ENCODE measurements around the gene KITLG. TPM values are rescaled to one million over a fixed set of nuclear protein-coding genes. Genes with fewer than 3 reads are reported as not detected.

KITLG gene
- total and polyA plus RNA-seq, 9 donors = 5.0 to 22.6 (median 9.5) TPM

GRCh38 chr12:88450136-88450535, 130.1 kb downstream of the KITLG start:
- intact Hi-C loops (cut with DNase I) = no loop called here
- H3K27ac ChIP-seq = no peak overlapping the region
- 86 to 93% (median 86%) methylated on average over 1 of the region's 1 CpG for WGBS, 3 donors

GRCh38 chr12:88448337-88448915, 131.8 kb downstream of the KITLG start:
- Histone ChIP-seq H3K27ac (no peak overlapping the region), H3K27me3 (no peaks in the 10 kb centered on the region), H3K4me1 (ENCODE audit: insufficient read depth) (no peaks in the 10 kb centered on the region), H3K36me3 (no peaks in the 10 kb centered on the region), H3K4me3 (no peak overlapping the region), H3K9me3 (no peaks in the 10 kb centered on the region)
- no peak for DNase-seq
- intact Hi-C loops (cut with DNase I) = no loop called here
- TF ChIP-seq CTCF (IDR thresholded peaks at IDR 0.05) (no peak), POLR2A (IDR thresholded peaks at IDR 0.05) (no peak), EP300 (IDR thresholded peaks at IDR 0.05) (no peak)
- WGBS, 3 donors = 91 to 93% (median 92%) methylated on average over 5 of the region's 5 CpGs

More at GRCh38 chr12:88450136-88450535, 130.1 kb downstream of the KITLG start:
- no peak for DNase-seq
- Histone ChIP-seq H3K4me1 (ENCODE audit: insufficient read depth) (no peaks in the 10 kb centered on the region), H3K4me3 (no peak overlapping the region), H3K36me3 (no peaks in the 10 kb centered on the region), H3K27me3 (no peaks in the 10 kb centered on the region), H3K9me3 (no peaks in the 10 kb centered on the region)
- TF ChIP-seq CTCF (IDR thresholded peaks at IDR 0.05) (no peak), EP300 (IDR thresholded peaks at IDR 0.05) (no peak)

GRCh38 chr12:88445705-88446394, 134.4 kb downstream of the KITLG start:
- DNase-seq = no peak
- no peak for TF ChIP-seq EP300 (IDR thresholded peaks at IDR 0.05)
- no peak for TF ChIP-seq POLR2A (IDR thresholded peaks at IDR 0.05)
- TF ChIP-seq CTCF (IDR thresholded peaks at IDR 0.05) = no peak
- H3K4me3 ChIP-seq = no peak overlapping the region
- no peaks in the 10 kb centered on the region for H3K36me3 ChIP-seq
- H3K4me1 ChIP-seq (ENCODE audit: insufficient read depth) = no peaks in the 10 kb centered on the region
- H3K27me3 ChIP-seq = no peaks in the 10 kb centered on the region
- intact Hi-C loops (cut with DNase I) = no loop called here
- no peaks in the 10 kb centered on the region for H3K9me3 ChIP-seq
- H3K27ac ChIP-seq = no peak overlapping the region

GRCh38 chr12:88444481-88444880, 135.8 kb downstream of the KITLG start:
- WGBS, 3 donors = 66 to 88% (median 72%) methylated on average over 1 of the region's 1 CpG
- no peaks in the 10 kb centered on the region for H3K27me3 ChIP-seq
- H3K27ac ChIP-seq = no peak overlapping the region
- H3K9me3 ChIP-seq = no peaks in the 10 kb centered on the region
- H3K4me1 ChIP-seq (ENCODE audit: insufficient read depth) = no peaks in the 10 kb centered on the region
- no peak for DNase-seq
- no peaks in the 10 kb centered on the region for H3K36me3 ChIP-seq
- TF ChIP-seq EP300 (IDR thresholded peaks at IDR 0.05) (no peak), CTCF (IDR thresholded peaks at IDR 0.05) (no peak), POLR2A (IDR thresholded peaks at IDR 0.05) (no peak)
- intact Hi-C loops (cut with DNase I) = no loop called here
- H3K4me3 ChIP-seq = no peak overlapping the region

Small RNA genes within 50 kb of the gene (small RNA-seq; reads per million reads assigned to genes)
- gene RNU1-117P = not detected

Data from ovary (tissue), 9 donors.